HCT116 (cell line): ENCODE measurements around the gene ZBTB26.

ENCODE experiments used
- CEBPB ChIP-seq: IDR thresholded peaks from 2 replicates; pipeline ENCODE4 v1.6.1; 2012; ENCODE audit warnings: low read depth
- CTCF ChIP-seq, 3 experiments: fragments of 200-600 bp in 1 of 3; sonication (generic) in 1 of 3; IDR thresholded peaks in 2 of 3; conservative IDR thresholded peaks in 1 of 3; 2 replicates each; pipeline ENCODE4 v1.5.1; 2012 to 2017; ENCODE audit warnings: low read depth in 2 of 3, low read length in 2 of 3, antibody characterized with exemption in 1 of 3, borderline replicate concordance in 1 of 3, control low read depth in 1 of 3, mild to moderate bottlenecking in 1 of 3, mixed read lengths in 1 of 3, mixed run types in 1 of 3, moderate library complexity in 1 of 3; ENCODE audit not compliant: insufficient read depth in 1 of 3
- EZH2 ChIP-seq: fragments of 200-600 bp; sonication (generic); IDR thresholded peaks from 2 replicates; pipeline ENCODE4 v1.6.1; 2017; ENCODE audit warnings: antibody characterized with exemption, mixed run types
- EZH2phosphoT487 ChIP-seq: fragments of 200-600 bp; IDR thresholded peaks from 2 replicates; pipeline ENCODE4 v1.6.1; 2018; ENCODE audit warnings: antibody characterized with exemption, borderline replicate concordance
- JUND ChIP-seq: IDR thresholded peaks from 2 replicates; pipeline ENCODE4 v1.6.1; 2012
- POLR2A ChIP-seq: IDR thresholded peaks from 2 replicates; pipeline ENCODE4 v1.7.0; 2011; ENCODE audit warnings: borderline replicate concordance; ENCODE audit not compliant: insufficient read depth, insufficient read length; ENCODE audit errors: extremely low read depth
- RAD21 ChIP-seq: IDR thresholded peaks from 2 replicates; pipeline ENCODE4 v1.6.1; 2012; ENCODE audit warnings: low read depth, mild to moderate bottlenecking
- TCF7L2 ChIP-seq: IDR thresholded peaks from 2 replicates; pipeline ENCODE4 v1.7.0; 2011; ENCODE audit warnings: borderline replicate concordance, inconsistent platforms; ENCODE audit not compliant: insufficient read depth, insufficient read length; ENCODE audit errors: extremely low read depth
- YY1 ChIP-seq: IDR thresholded peaks from 2 replicates; pipeline ENCODE4 v1.6.1; 2011; ENCODE audit warnings: low read length, low read depth, moderate library complexity, mild to moderate bottlenecking; ENCODE audit not compliant: insufficient replicate concordance; ENCODE audit errors: extremely low read depth
- ZNF274 ChIP-seq: fragments of 200-500 bp; sonication (Bioruptor generic); IDR thresholded peaks from 2 replicates; pipeline ENCODE4 v1.6.1; 2014; ENCODE audit warnings: mild to moderate bottlenecking, low read depth, low read length, inconsistent platforms
- TF ChIP-seq, protein P1 (sequence below): IDR thresholded peaks from 2 replicates; pipeline ENCODE4 v1.6.1; 2012
- TF ChIP-seq, protein P2 (sequence below): IDR thresholded peaks from 2 replicates; pipeline ENCODE4 v1.6.1; 2012; ENCODE audit warnings: low read depth
- TF ChIP-seq, protein P3 (sequence below): IDR thresholded peaks from 2 replicates; pipeline ENCODE4 v1.6.1; 2012

DNA sequence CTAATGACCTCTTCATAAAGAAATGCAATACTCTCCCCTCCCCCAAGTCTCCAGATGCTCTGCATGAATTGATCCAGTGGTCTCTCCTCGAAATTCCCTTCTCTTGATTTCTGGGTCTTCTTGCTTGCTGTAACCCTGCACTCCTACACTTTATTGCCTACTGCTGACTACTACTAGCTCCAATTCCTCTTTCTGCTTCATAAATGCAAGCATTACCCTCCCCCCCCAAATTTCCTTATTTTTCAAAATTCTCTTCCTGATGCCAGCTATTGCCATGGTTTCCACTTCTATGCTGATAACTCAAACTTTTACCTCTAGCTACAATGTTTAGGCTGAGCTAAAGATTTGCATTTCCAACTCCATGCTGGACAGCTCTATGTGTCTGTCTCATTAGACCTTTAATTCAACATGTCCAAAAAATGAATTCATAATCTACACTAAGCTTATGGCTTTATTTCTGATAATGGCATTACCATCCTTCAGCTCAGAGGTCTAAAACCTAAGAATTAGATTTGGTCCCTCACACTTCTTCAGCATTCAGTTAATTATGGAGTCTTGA, 1.4 kb downstream of the ZBTB26 start:
- TF ChIP-seq CTCF (IDR thresholded peaks at IDR 0.05 in 2 of 3, conservative IDR thresholded peaks at IDR 0.05 in 1 of 3; ENCODE audit: borderline replicate concordance in 1 of 3, insufficient read depth in 1 of 3, low read depth in 2 of 3, low read length in 2 of 3) (no peak), RAD21 (no peak), EZH2phosphoT487 (no peak), ZNF274 (no peak), POLR2A (no peak), TCF7L2 (no peak), CEBPB (no peak), YY1 (no peak), EZH2 (no peak), JUND (no peak)
- TF ChIP-seq, protein P1, sequence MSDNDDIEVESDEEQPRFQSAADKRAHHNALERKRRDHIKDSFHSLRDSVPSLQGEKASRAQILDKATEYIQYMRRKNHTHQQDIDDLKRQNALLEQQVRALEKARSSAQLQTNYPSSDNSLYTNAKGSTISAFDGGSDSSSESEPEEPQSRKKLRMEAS: no peak
- TF ChIP-seq, protein P2, sequence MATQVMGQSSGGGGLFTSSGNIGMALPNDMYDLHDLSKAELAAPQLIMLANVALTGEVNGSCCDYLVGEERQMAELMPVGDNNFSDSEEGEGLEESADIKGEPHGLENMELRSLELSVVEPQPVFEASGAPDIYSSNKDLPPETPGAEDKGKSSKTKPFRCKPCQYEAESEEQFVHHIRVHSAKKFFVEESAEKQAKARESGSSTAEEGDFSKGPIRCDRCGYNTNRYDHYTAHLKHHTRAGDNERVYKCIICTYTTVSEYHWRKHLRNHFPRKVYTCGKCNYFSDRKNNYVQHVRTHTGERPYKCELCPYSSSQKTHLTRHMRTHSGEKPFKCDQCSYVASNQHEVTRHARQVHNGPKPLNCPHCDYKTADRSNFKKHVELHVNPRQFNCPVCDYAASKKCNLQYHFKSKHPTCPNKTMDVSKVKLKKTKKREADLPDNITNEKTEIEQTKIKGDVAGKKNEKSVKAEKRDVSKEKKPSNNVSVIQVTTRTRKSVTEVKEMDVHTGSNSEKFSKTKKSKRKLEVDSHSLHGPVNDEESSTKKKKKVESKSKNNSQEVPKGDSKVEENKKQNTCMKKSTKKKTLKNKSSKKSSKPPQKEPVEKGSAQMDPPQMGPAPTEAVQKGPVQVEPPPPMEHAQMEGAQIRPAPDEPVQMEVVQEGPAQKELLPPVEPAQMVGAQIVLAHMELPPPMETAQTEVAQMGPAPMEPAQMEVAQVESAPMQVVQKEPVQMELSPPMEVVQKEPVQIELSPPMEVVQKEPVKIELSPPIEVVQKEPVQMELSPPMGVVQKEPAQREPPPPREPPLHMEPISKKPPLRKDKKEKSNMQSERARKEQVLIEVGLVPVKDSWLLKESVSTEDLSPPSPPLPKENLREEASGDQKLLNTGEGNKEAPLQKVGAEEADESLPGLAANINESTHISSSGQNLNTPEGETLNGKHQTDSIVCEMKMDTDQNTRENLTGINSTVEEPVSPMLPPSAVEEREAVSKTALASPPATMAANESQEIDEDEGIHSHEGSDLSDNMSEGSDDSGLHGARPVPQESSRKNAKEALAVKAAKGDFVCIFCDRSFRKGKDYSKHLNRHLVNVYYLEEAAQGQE: no peak
- TF ChIP-seq, protein P3, sequence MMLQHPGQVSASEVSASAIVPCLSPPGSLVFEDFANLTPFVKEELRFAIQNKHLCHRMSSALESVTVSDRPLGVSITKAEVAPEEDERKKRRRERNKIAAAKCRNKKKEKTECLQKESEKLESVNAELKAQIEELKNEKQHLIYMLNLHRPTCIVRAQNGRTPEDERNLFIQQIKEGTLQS: no peak
